GM21723 (cell line): Measurements from ENCODE around the gene KRTAP10-10.
"Not testable (repeated sequence)": the region's sequence is repeated elsewhere in the genome, so short reads cannot be mapped to it uniquely, and the experiment has no call there.

Experiments
- ATAC-seq: cut with Tn5 transposase; IDR thresholded peaks from one replicate; pipeline ENCODE4 v1.9.1; 2021; ENCODE audit warnings: mild to moderate bottlenecking, moderate library complexity; ENCODE audit not compliant: unreplicated experiment

Gene KRTAP10-10

GRCh38 chr21:44625756-44626155 is 11.4 kb upstream of the KRTAP10-10 start:
- no peak for ATAC-seq

- ATAC-seq = no peak
These were observed 10.9 kb upstream of the KRTAP10-10 start for GRCh38 chr21:44626262-44626661.

GRCh38 chr21:44626673-44627143 is 10.4 kb upstream of the KRTAP10-10 start, which contains the start of gene KRTAP10-9:
KRTAP10-9 (plus strand) TSS chr21:44627093; CDS start chr21:44627172, 79 bp downstream.
- ATAC-seq = no peak

GRCh38 chr21:44627181-44627822 is 9.9 kb upstream of the KRTAP10-10 start:
- ATAC-seq = not testable (repeated sequence)

- not testable (repeated sequence) for ATAC-seq
These were observed 9.3 kb upstream of the KRTAP10-10 start for GRCh38 chr21:44627831-44628233.

- no peak for ATAC-seq
These were observed 8.3 kb upstream of the KRTAP10-10 start for GRCh38 chr21:44628707-44629391.

GRCh38 chr21:44630440-44630839 is 6.7 kb upstream of the KRTAP10-10 start:
- no peak for ATAC-seq

- ATAC-seq = no peak
These were observed 5.1 kb upstream of the KRTAP10-10 start for GRCh38 chr21:44632067-44632466.

- no peak for ATAC-seq
These were observed 743 bp upstream of the KRTAP10-10 start for GRCh38 chr21:44636209-44637017.

- not testable (repeated sequence) for ATAC-seq
These were observed 744 bp downstream of the KRTAP10-10 start for GRCh38 chr21:44637851-44638348.

- not testable (repeated sequence) for ATAC-seq
These were observed 1.6 kb downstream of the KRTAP10-10 start for GRCh38 chr21:44638506-44639330.

- no peak for ATAC-seq
These were observed 2.1 kb downstream of the KRTAP10-10 start for GRCh38 chr21:44639331-44639655.

GRCh38 chr21:44640761-44641160 is 3.6 kb downstream of the KRTAP10-10 start:
- no peak for ATAC-seq

- ATAC-seq = no peak
These were observed 6.7 kb downstream of the KRTAP10-10 start for GRCh38 chr21:44643741-44644310.

GRCh38 chr21:44644878-44645277 is 7.7 kb downstream of the KRTAP10-10 start:
- ATAC-seq = no peak

GRCh38 chr21:44646366-44647221 is 9.4 kb downstream of the KRTAP10-10 start, which contains the start of gene KRTAP10-11:
KRTAP10-11 (plus strand) TSS chr21:44646414; CDS start chr21:44646459, 45 bp downstream.
- ATAC-seq = not testable (repeated sequence)

- ATAC-seq = no peak
These were observed 10.0 kb downstream of the KRTAP10-10 start for GRCh38 chr21:44647222-44647552.

- no peak for ATAC-seq
These were observed 11.6 kb downstream of the KRTAP10-10 start for GRCh38 chr21:44648557-44649311.
